GM12875 (cell line): ENCODE measurements around the gene TMEM204.

Source experiments
- H3K4me3 ChIP-seq: one replicate; pipeline ENCODE4 v1.5.1; 2011; ENCODE audit warnings: low read depth, low read length, control low read depth
- CTCF ChIP-seq: IDR thresholded peaks from 2 replicates; pipeline ENCODE4 v1.5.1; 2011; ENCODE audit warnings: low read depth, mild to moderate bottlenecking, control low read depth, inconsistent platforms, low read length, moderate library complexity, borderline replicate concordance; ENCODE audit not compliant: insufficient read depth

The TMEM204 gene

DNA sequence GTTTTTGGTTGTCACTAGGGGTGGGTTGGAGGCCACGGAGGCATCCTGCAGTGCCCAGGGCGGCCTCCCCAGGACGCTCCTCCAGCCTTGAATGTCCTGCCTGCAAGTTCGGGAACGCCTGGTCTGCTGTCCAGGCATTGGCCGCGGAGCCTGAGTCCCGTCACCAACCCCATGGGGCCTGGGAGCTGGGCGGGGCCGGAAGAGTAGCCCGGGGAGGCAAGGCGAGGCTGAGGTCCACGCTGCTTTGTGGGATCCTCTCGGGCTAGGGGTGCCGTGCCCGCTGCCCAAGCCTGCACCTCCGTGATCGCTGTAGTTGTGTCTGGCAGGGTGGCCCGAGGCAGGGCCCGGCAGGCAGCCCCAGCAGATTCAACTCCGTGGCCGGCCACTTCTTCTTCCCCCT, 27.6 kb upstream of the TMEM204 start:
- TF ChIP-seq CTCF, result no peak
- no peak overlapping the region for H3K4me3 ChIP-seq

DNA sequence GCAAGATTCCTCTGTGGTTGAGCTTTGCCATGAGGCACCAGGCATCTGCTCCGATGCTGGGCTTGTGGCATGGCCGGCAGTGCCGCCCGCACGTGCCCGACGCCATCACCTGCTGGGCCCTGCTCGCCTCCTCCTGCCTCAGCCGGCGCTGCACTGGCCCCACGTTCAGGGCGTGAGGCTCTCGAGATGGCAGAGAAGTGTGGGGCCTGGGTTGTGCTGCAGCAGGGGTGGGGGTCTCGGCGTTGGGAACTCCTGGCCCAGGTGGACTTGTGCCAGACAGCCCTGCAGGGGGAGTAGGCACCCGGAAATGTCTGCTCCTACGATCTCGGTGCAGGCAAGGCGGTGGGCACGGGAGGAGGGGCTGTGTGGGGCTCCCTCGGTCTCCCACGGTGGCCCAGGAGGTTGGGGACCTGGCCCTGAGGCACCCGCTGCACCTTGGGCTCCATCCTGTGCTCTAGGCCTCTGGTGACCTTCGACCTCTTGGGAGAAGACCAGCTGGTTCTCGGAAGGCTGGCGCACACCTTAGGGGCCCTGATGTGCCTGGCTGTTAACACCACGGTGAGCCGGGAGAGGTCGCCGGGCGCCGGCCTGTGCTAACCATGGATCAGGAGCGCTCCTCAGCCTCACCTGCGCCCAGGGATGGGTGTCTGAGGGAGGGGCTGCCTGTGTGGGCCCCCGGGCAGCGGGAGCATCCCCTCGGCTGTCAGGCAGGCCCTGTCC, 26.8 kb upstream of the TMEM204 start:
- no peak for TF ChIP-seq CTCF
- H3K4me3 ChIP-seq, result no peak overlapping the region

- TF ChIP-seq CTCF, result no peak
- no peak overlapping the region for H3K4me3 ChIP-seq
Measured at GRCh38 chr16:1508494-1509187, 24.8 kb upstream of the TMEM204 start.

GRCh38 chr16:1509307-1510221, 23.9 kb upstream of the TMEM204 start:
- no peak for TF ChIP-seq CTCF
- H3K4me3 ChIP-seq, result no peak overlapping the region

DNA sequence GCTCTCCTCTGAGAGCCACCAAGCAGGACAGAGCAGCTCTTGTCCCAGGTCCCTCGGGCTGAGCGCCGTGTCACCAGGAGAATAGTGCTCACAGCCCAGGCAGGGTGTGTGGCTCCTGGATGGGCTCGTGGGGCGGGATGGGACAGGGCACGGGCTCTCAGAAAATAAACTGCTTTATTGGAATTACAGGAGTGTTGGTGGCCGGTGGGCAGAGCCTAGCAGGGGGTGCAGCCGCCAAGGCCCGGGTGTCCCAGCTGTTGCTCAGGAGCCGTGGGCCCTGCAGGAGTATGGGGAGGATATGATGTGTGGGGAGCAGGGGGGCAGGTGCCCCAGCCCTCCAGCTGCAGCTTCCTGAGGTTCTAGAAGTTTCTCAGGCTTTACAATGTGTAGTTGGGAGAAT, 23.2 kb upstream of the TMEM204 start:
- H3K4me3 ChIP-seq, result no peak overlapping the region
- TF ChIP-seq CTCF, result no peak

GRCh38 chr16:1510941-1511351, 22.5 kb upstream of the TMEM204 start:
- TF ChIP-seq CTCF, result no peak
- H3K4me3 ChIP-seq, result no peak overlapping the region
